CD8-positive, alpha-beta memory T cell (primary cell): Measurements from ENCODE around the gene GJD3. TPM values are rescaled to one million over a fixed set of nuclear protein-coding genes. Genes with fewer than 3 reads are reported as not detected.

Experiments used
- CTCF ChIA-PET: fragments of 350-600 bp; sonication (Branson Sonifier 250); formaldehyde crosslinking; loops from one replicate; lab custom pipeline; 2021; ENCODE audit warnings: antibody characterized with exemption; lab: Charles Lee
- POLR2A ChIA-PET: fragments of 350-600 bp; sonication (Branson Sonifier 250); formaldehyde crosslinking; loops from one replicate; lab custom pipeline; 2021; ENCODE audit warnings: antibody characterized with exemption; lab: Charles Lee
- DNase-seq, 5 donors: peaks; one replicate each; pipeline versions ENCODE4 v3.0.0 to v3.0.0-alpha.2; 2020 to 2022; ENCODE audit warnings: mixed read lengths in 1 of 5
- H3K27ac ChIP-seq: one replicate; pipeline ENCODE4 v1.7.0; 2013; ENCODE audit warnings: low read depth, mild to moderate bottlenecking, low read length, moderate library complexity
- H3K27me3 ChIP-seq: 2 replicates; pipeline ENCODE4 v1.7.0; 2013; ENCODE audit warnings: low read length, mild to moderate bottlenecking; ENCODE audit not compliant: insufficient read depth, poor library complexity, severe bottlenecking
- H3K36me3 ChIP-seq: 2 replicates; pipeline ENCODE4 v1.7.0; 2013; ENCODE audit warnings: mild to moderate bottlenecking, low read length, moderate library complexity; ENCODE audit not compliant: insufficient read depth
- H3K4me1 ChIP-seq: 2 replicates; pipeline ENCODE4 v1.7.0; 2013; ENCODE audit warnings: mild to moderate bottlenecking, low read length, moderate library complexity; ENCODE audit not compliant: insufficient read depth
- H3K4me3 ChIP-seq: 2 replicates; pipeline ENCODE4 v1.7.0; 2013; ENCODE audit warnings: mild to moderate bottlenecking, low read length
- H3K9me3 ChIP-seq: 2 replicates; pipeline ENCODE4 v1.7.0; 2013; ENCODE audit warnings: mild to moderate bottlenecking, low read length
- H3K27ac Mint-ChIP-seq, 8 donors: one replicate each; pipeline ENCODE4 v1.8.0; 2020 to 2021; ENCODE audit warnings: mixed read lengths in 8 of 8, mild to moderate bottlenecking in 6 of 8, inconsistent platforms in 3 of 8, moderate library complexity in 3 of 8
- H3K27me3 Mint-ChIP-seq, 2 donors: one replicate each; pipeline ENCODE4 v1.8.0; 2020 to 2021; ENCODE audit warnings: mixed read lengths in 2 of 2, mild to moderate bottlenecking in 1 of 2, moderate library complexity in 1 of 2
- H3K36me3 Mint-ChIP-seq, 3 donors: one replicate each; pipeline ENCODE4 v1.8.0; 2020 to 2021; ENCODE audit warnings: mixed read lengths in 3 of 3, inconsistent platforms in 1 of 3, mild to moderate bottlenecking in 1 of 3
- H3K4me1 Mint-ChIP-seq, 3 donors: one replicate each; pipeline ENCODE4 v1.8.0; 2020 to 2021; ENCODE audit warnings: mixed read lengths in 3 of 3, inconsistent platforms in 1 of 3, mild to moderate bottlenecking in 1 of 3
- H3K4me3 Mint-ChIP-seq, 7 donors: one replicate each; pipeline ENCODE4 v1.8.0; 2020 to 2021; ENCODE audit warnings: mixed read lengths in 7 of 7, mild to moderate bottlenecking in 6 of 7, moderate library complexity in 4 of 7, inconsistent platforms in 2 of 7
- H3K9me3 Mint-ChIP-seq, 5 donors: one replicate each; pipeline ENCODE4 v1.8.0; 2020 to 2022; ENCODE audit warnings: mixed read lengths in 5 of 5, mild to moderate bottlenecking in 3 of 5, moderate library complexity in 2 of 5, inconsistent platforms in 1 of 5
- polyA plus RNA-seq: library from polyadenylated mRNA; unstranded; fragments of 300-500 nt; fragmentation: Illumina TruSeq; gene quantifications from one replicate; pipeline ENCODE4 v1.2.3, GENCODE V29; 2021
- total RNA-seq, 2 experiments: library from RNA; stranded (reverse); gene quantifications; one replicate each; pipeline ENCODE4 v1.2.3, GENCODE V29; 2021

GJD3 gene
- total and polyA plus RNA-seq, 3 experiments from 2014 or later = 0.24 to 0.40 TPM; not detected in 1

- peaks cover 70% of the 10 kb centered on the region for H3K4me1 ChIP-seq
- POLR2A ChIA-PET = interaction anchor here (0.6 to 2.9 kb wide), 7 partner anchors 10 to 35 kb away, joined by 3 to 17 read pairs (median 4); partner anchors contain the start of gene CDC6
- H3K36me3 ChIP-seq = no peaks in the 10 kb centered on the region
- CTCF ChIA-PET = interaction anchor here (0.8 to 8.0 kb wide), 10 partner anchors 11 to 214 kb away, joined by 3 to 83 read pairs (median 6); partner anchors contain the start of gene RARA
- H3K27me3 Mint-ChIP-seq = peaks cover 0 to 7% of the 10 kb centered on the region in 2 donors
- DNase-seq = peak; percentile 89 to 93 (median 90)
- H3K4me1 Mint-ChIP-seq = peaks cover 57 to 91% (median 86%) of the 10 kb centered on the region in 3 donors
- no peaks in the 10 kb centered on the region for H3K27me3 ChIP-seq
- peak overlapping the region; percentile 92 for H3K4me3 ChIP-seq
- H3K36me3 Mint-ChIP-seq = peaks cover 0 to 19% (median 0%) of the 10 kb centered on the region in 3 donors
- peak overlapping the region; percentile 98 to 100 (median 100) for H3K27ac Mint-ChIP-seq
- H3K4me3 Mint-ChIP-seq = peak overlapping the region; percentile 86 to 98 (median 98)
- H3K27ac ChIP-seq = peak overlapping the region; percentile 84
- no peaks in the 10 kb centered on the region for H3K9me3 ChIP-seq
- peaks cover 0 to 8% (median 2%) of the 10 kb centered on the region in 5 donors for H3K9me3 Mint-ChIP-seq
These were observed 46.4 kb downstream of the GJD3 start for GRCh38 chr17:40317880-40318829.

GRCh38 chr17:40317345-40317873 lies 47.1 kb downstream of the GJD3 start:
- no peaks in the 10 kb centered on the region for H3K27me3 ChIP-seq
- peak overlapping the region; percentile 93 to 100 (median 100) for H3K27ac Mint-ChIP-seq
- H3K4me1 ChIP-seq = peaks cover 67% of the 10 kb centered on the region
- H3K4me3 Mint-ChIP-seq = peak overlapping the region; percentile 86 to 98 (median 98)
- no peaks in the 10 kb centered on the region for H3K36me3 ChIP-seq
- H3K9me3 ChIP-seq = no peaks in the 10 kb centered on the region
- peaks cover 50 to 83% (median 82%) of the 10 kb centered on the region in 3 donors for H3K4me1 Mint-ChIP-seq
- H3K36me3 Mint-ChIP-seq = peaks cover 0 to 15% (median 0%) of the 10 kb centered on the region in 3 donors
- H3K27me3 Mint-ChIP-seq = no peaks in the 10 kb centered on the region
- peaks cover 0 to 2% (median 0%) of the 10 kb centered on the region in 5 donors for H3K9me3 Mint-ChIP-seq
- peak overlapping the region; percentile 92 for H3K4me3 ChIP-seq
- POLR2A ChIA-PET = interaction anchor here (0.6 to 2.9 kb wide), 5 partner anchors 9 to 247 kb away, joined by 3 to 17 read pairs (median 3); no protein-coding TSS in a partner anchor
- peak in 4 of 5 donors; percentile 34 to 65 (median 42) for DNase-seq
- peak overlapping the region; percentile 84 for H3K27ac ChIP-seq
- CTCF ChIA-PET = interaction anchor here (0.5 to 8.0 kb wide), 9 partner anchors 11 to 842 kb away, joined by 3 to 83 read pairs (median 7); partner anchors contain the start of gene RARA

GRCh38 chr17:40316571-40317344 lies 47.8 kb downstream of the GJD3 start:
- H3K36me3 ChIP-seq = no peaks in the 10 kb centered on the region
- no peak overlapping the region for H3K27ac ChIP-seq
- ChIA-PET CTCF (interaction anchor here (0.5 to 8.0 kb wide), 10 partner anchors 10 to 841 kb away, joined by 3 to 83 read pairs (median 6); partner anchors contain the start of gene RARA), POLR2A (interaction anchor here (0.6 to 2.9 kb wide), 4 partner anchors 10 to 248 kb away, joined by 3 to 17 read pairs (median 3); no protein-coding TSS in a partner anchor)
- no peak for DNase-seq
- peak overlapping the region; percentile 47 to 100 (median 98) for H3K27ac Mint-ChIP-seq
- no peaks in the 10 kb centered on the region for H3K9me3 ChIP-seq
- peaks cover 66% of the 10 kb centered on the region for H3K4me1 ChIP-seq
- H3K4me3 ChIP-seq = peak overlapping the region; percentile 92
- peak overlapping the region; percentile 86 to 98 (median 98) for H3K4me3 Mint-ChIP-seq
- no peaks in the 10 kb centered on the region for H3K9me3 Mint-ChIP-seq
- no peaks in the 10 kb centered on the region for H3K27me3 ChIP-seq
- peaks cover 43 to 77% (median 76%) of the 10 kb centered on the region in 3 donors for H3K4me1 Mint-ChIP-seq
- peaks cover 0 to 10% (median 0%) of the 10 kb centered on the region in 3 donors for H3K36me3 Mint-ChIP-seq
- H3K27me3 Mint-ChIP-seq = no peaks in the 10 kb centered on the region

GRCh38 chr17:40315678-40316570 lies 48.6 kb downstream of the GJD3 start:
- CTCF ChIA-PET = interaction anchor here (0.6 to 8.0 kb wide), 6 partner anchors 9 to 38 kb away, joined by 3 to 83 read pairs (median 6); partner anchors contain the start of gene RARA
- Mint-ChIP-seq H3K27ac (peak overlapping the region in 6 of 8 donors; percentile 29 to 81 (median 60)), H3K36me3 (peaks cover 0 to 10% (median 0%) of the 10 kb centered on the region in 3 donors), H3K4me1 (peaks cover 35 to 69% (median 68%) of the 10 kb centered on the region in 3 donors), H3K9me3 (no peaks in the 10 kb centered on the region), H3K27me3 (no peaks in the 10 kb centered on the region), H3K4me3 (peak overlapping the region in 5 of 7 donors; percentile 12 to 48 (median 29))
- Histone ChIP-seq H3K27me3 (no peaks in the 10 kb centered on the region), H3K4me3 (no peak overlapping the region), H3K9me3 (no peaks in the 10 kb centered on the region), H3K36me3 (no peaks in the 10 kb centered on the region), H3K4me1 (peaks cover 66% of the 10 kb centered on the region), H3K27ac (no peak overlapping the region)
- DNase-seq = no peak
- POLR2A ChIA-PET = interaction anchor here (0.7 to 1.5 kb wide), 3 partner anchors 8 to 29 kb away, joined by 3 read pairs; no protein-coding TSS in a partner anchor

- ChIA-PET CTCF (interaction anchor here (1.1 to 8.0 kb wide), 4 partner anchors 9 to 39 kb away, joined by 3 to 83 read pairs (median 16); partner anchors contain the start of gene RARA), POLR2A (interaction anchor here (0.7 to 1.5 kb wide), 4 partner anchors 9 to 42 kb away, joined by 3 read pairs; no protein-coding TSS in a partner anchor)
- Mint-ChIP-seq H3K27ac (peak overlapping the region in 4 of 8 donors; percentile 10 to 81 (median 46)), H3K27me3 (no peaks in the 10 kb centered on the region), H3K36me3 (peaks cover 0 to 10% (median 0%) of the 10 kb centered on the region in 3 donors), H3K4me1 (peaks cover 28 to 61% (median 60%) of the 10 kb centered on the region in 3 donors), H3K9me3 (no peaks in the 10 kb centered on the region), H3K4me3 (peak overlapping the region in 1 of 7 donors; percentile 13)
- H3K4me3 ChIP-seq = no peak overlapping the region
- H3K27ac ChIP-seq = no peak overlapping the region
- H3K4me1 ChIP-seq = peaks cover 66% of the 10 kb centered on the region
- H3K27me3 ChIP-seq = no peaks in the 10 kb centered on the region
- no peak for DNase-seq
- H3K9me3 ChIP-seq = no peaks in the 10 kb centered on the region
- H3K36me3 ChIP-seq = no peaks in the 10 kb centered on the region
These were observed 49.3 kb downstream of the GJD3 start for GRCh38 chr17:40315206-40315605.

- peak overlapping the region in 6 of 7 donors; percentile 8 to 73 (median 30) for H3K4me3 Mint-ChIP-seq
- Histone ChIP-seq H3K27me3 (no peaks in the 10 kb centered on the region), H3K9me3 (no peaks in the 10 kb centered on the region), H3K4me3 (no peak overlapping the region), H3K4me1 (peaks cover 66% of the 10 kb centered on the region), H3K36me3 (no peaks in the 10 kb centered on the region), H3K27ac (no peak overlapping the region)
- ChIA-PET CTCF (interaction anchor here (1.1 to 8.0 kb wide), 4 partner anchors 8 to 40 kb away, joined by 3 to 83 read pairs (median 16); partner anchors contain the start of gene RARA), POLR2A (interaction anchor here (1.0 kb wide), 1 partner anchor 42 kb away, joined by 3 read pairs; no protein-coding TSS in a partner anchor)
- peaks cover 21 to 55% (median 54%) of the 10 kb centered on the region in 3 donors for H3K4me1 Mint-ChIP-seq
- H3K36me3 Mint-ChIP-seq = peaks cover 0 to 8% (median 0%) of the 10 kb centered on the region in 3 donors
- peak overlapping the region in 7 of 8 donors; percentile 77 to 97 (median 90) for H3K27ac Mint-ChIP-seq
- DNase-seq = peak in 4 of 5 donors; percentile 76 to 96 (median 86)
- H3K27me3 Mint-ChIP-seq = no peaks in the 10 kb centered on the region
- no peaks in the 10 kb centered on the region for H3K9me3 Mint-ChIP-seq
These were observed 50.0 kb downstream of the GJD3 start for GRCh38 chr17:40314584-40314956.
